Posterior vena cava (tissue), 2 donors: Measurements from ENCODE around the gene ANKRD6. TPM values are rescaled to one million over a fixed set of nuclear protein-coding genes. Genes with fewer than 3 reads are reported as not detected.

ENCODE experiments used
- DNase-seq: peaks from one replicate; pipeline ENCODE4 v3.0.0-alpha.2; 2020; ENCODE audit warnings: low spot score
- intact Hi-C, 2 donors: fragments of 100-400 bp; cut with DNase I; formaldehyde crosslinking; loops; one replicate each; pipeline versions ENCODE4 v1.14.1 to v1.14.2; 2022 to 2023
- total RNA-seq, 2 donors: library from RNA; stranded (reverse); fragmentation: NEBNext Ultra II Directional; extraction: Animal tissue kit (Norgen Biotek cat#: 25700); gene quantifications; one replicate each; pipeline ENCODE4 v1.2.1, GENCODE V29; 2021
- donor health status: DM: yes; HTN: yes; CAD: no.
- donor health status: DM: yes; HTN: yes; CAD: no.

The ANKRD6 gene
- total RNA-seq, 2 donors from 2014 or later = 14.6 to 16.0 TPM

DNA sequence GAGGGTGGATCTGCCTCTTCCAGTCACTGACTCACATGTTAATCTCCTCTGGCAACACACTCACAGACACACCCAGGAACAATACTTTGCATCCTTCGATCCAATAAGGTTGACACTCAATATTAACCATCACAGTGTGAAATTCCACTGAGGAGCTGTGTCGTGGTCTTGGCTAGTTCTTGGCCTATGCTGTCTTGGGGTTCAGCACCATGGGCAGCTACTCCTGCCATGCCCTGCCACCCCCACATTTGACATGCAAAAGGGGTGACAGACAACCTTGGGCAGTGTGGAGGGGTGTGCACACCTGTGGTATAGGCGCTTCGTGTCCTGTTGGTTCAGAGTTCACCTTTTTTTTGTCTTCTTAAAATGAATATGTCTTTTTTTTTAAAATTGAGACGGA, 25.8 kb downstream of the ANKRD6 start:
- no peak for DNase-seq
- intact Hi-C loops = no loop called here

GRCh38 chr6:89459501-89459900, 26.5 kb downstream of the ANKRD6 start:
- DNase-seq = no peak
- intact Hi-C loops = no loop called here

DNA sequence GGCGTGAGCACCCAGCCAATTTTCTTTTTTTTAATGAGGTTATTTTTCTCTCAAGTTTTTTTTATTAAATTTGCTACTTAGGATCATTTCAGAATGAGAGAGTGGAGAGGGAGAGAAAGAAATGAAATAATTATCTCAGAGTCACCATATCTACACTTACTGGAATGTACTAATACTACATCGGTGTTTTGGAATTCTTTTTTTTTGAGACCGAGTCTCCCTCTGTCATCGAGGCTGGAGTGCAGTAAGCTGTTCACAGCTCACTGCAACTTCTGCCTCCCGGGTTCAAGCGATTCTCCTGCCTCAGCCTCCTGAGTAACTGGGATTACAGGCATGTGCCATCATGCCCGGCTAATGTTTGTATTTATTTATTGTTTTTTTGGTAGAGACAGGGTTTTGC, 27.8 kb downstream of the ANKRD6 start:
- no peak for DNase-seq

GRCh38 chr6:89462503-89462902, 29.6 kb downstream of the ANKRD6 start:
- intact Hi-C loops = no loop called here

More for the DNA sequence above, 27.8 kb downstream of the ANKRD6 start:
- intact Hi-C loops = no loop called here

GRCh38 chr6:89464295-89464694, 31.3 kb downstream of the ANKRD6 start:
- intact Hi-C loops = no loop called here
- no peak for DNase-seq

More at GRCh38 chr6:89462503-89462902, 29.6 kb downstream of the ANKRD6 start:
- DNase-seq = no peak

- DNase-seq = no peak
- intact Hi-C loops = no loop called here
These were observed 34.5 kb downstream of the ANKRD6 start for GRCh38 chr6:89467437-89467836.

DNA sequence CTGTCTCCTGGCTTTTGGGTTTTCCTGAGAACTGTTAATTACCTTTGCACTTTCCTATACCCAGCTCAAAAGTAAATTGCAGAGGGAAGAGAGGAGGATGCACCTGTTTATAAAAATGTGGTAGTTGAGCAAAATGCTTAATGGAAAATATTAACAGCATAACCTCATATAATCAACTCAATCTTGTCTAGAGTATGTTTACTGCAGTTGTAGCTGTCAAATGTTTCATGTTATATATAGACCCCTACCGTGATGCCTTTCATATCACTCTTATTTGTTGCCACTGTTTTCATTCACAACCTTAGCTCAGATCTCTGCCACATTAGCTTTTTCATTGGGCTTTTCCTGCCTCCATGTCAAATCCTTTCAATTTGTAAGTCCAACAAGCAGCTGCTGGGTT, 36.0 kb downstream of the ANKRD6 start:
- intact Hi-C loops = no loop called here
- no peak for DNase-seq

DNA sequence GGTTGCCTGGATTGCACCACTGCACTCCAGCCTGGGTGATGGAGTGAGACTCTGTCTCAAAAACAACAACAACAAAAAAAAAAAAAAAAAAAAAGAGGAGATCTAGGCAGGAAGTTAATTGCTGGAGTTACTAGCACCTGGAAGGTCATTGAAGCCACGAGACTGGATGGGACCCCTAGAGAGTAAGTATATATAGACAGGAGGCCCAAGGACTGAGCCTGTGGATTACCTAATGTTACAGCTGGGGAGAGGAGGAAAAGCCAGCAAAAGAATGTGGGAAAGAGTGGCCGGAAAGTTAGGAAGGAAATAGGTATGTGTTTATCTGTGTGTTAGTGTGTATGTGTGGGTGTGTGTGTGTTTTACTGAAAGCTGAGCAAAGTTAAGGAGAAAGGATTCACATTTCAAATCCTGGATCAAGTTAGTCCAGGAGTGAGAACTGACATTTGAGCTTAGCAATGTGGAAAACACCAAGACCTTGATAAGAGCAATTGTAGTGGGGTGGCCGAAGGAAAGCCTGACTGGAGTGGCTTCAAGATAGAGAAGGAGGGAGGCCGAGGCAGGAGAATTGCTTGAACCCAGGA, 38.4 kb downstream of the ANKRD6 start:
- intact Hi-C loops = no loop called here
- DNase-seq = no peak

GRCh38 chr6:89475101-89475500, 42.1 kb downstream of the ANKRD6 start:
- intact Hi-C loops = no loop called here
- no peak for DNase-seq

- DNase-seq = no peak
- intact Hi-C loops = no loop called here
These were observed 42.7 kb downstream of the ANKRD6 start for GRCh38 chr6:89475634-89476033.

- intact Hi-C loops = no loop called here
- DNase-seq = no peak
These were observed 46.9 kb downstream of the ANKRD6 start for GRCh38 chr6:89479897-89480296.

- DNase-seq = no peak
- intact Hi-C loops = no loop called here
These were observed 48.7 kb downstream of the ANKRD6 start for GRCh38 chr6:89481695-89482094.

DNA sequence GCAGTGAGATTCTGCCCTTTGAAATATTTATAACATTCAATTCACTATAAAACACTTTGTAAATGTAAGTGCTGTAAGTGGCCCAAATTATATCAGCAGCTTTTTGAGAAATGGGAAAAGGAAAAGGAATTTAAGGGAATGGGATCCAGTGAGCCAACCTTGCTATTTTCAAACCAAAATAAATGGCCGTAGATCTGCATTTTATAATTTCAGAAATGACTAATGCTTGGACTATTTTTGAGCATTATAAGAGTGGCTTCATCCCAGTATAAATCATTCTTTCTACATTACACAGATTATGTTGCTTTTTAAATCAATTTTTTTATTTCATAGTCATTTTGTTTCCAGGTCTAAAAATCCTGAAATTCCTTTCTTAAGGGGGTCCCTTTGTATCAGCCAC, 49.2 kb downstream of the ANKRD6 start:
- DNase-seq = no peak
- intact Hi-C loops = no loop called here

DNA sequence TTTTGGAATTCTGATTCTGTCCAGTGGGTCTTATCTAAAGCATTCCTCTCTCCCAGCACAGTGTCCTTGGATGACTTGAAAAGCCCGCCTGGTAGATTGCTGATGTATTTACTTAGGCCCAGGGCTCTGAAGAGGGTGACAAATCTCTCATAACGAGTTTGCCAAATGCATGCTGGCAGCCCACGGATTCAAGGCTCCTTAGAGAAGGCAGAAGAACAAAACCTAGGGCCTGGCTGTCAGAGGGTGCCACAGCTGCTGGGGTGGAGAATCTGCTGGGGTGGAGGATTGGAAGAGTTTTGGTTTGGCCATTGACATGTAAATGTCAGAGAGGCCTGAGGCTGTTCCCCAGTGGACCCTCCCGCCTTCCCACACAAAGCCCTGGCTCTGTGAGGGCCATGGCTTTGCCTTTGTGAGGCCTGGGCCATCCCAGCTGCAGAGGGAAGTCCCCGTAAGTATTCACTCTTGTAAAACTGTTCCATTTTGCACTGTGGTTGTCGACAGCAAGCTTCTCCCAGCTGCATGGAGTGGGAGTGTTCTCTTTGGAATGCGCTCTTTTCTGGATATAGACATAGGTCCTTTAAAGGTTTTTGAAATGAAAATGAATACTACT, 50.3 kb downstream of the ANKRD6 start:
- intact Hi-C loops = no loop called here
- peak; percentile 78 for DNase-seq

- DNase-seq = peak; percentile 45
- intact Hi-C loops = no loop called here
These were observed 52.4 kb downstream of the ANKRD6 start for GRCh38 chr6:89485320-89485719.

DNA sequence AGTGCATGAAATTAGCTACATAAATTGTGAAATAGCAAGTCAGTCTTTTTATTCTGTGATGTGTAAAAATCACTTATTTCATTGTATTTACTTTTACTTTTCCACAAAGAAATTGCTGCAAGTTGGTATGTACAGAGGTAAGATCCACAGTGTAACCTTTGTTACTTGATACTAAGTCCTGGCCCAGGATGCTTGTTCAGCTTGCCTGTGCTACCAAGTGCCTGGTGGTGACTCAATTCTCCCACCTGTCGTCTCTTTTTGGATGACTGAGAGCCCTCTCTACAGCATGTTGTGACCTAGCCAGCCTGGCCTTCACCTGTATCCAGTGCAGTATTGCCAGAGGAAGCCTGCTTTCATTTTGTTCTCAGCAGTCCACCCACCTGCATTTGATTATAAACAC, 54.9 kb downstream of the ANKRD6 start:
- DNase-seq = peak; percentile 25
- intact Hi-C loops = no loop called here

DNA sequence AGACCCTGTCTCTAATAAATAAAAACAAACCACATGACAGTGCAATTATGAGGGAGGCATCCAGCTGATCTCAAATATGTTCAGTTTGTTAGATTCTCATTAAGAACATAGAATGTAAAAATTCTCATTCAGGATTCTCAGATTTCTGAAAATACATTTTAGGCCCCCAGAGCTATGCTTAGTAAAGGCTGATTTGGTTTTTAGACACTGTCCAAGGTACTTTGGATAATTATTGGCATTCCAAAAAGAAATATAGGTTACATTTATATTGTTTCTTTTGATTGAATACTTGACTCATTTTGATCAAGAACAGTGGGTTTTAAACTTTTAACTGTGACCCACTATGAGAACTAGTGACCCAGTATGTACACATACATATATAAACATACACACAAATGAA, 55.5 kb downstream of the ANKRD6 start:
- intact Hi-C loops = no loop called here
- DNase-seq = no peak

DNA sequence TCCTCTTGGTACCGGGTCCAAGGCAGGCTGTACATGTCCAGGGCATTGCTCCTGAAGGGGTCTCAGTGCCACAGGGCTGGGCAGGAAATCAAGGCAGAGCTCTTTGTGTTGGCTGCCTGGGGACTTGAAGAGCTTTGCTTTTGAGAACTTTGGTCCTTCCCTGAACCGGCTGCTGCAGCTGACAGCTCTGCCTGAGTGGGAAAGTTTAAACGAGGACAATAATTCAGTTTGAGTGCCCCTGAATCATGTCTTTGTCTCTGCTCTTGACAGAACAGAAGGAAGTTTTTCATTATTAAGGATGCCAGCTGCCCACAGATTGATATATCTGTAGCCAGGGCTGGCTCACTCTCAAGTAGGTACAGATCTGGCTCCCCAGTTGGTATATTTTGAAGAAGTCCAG, 56.1 kb downstream of the ANKRD6 start:
- intact Hi-C loops = no loop called here
- DNase-seq = peak; percentile 28

DNA sequence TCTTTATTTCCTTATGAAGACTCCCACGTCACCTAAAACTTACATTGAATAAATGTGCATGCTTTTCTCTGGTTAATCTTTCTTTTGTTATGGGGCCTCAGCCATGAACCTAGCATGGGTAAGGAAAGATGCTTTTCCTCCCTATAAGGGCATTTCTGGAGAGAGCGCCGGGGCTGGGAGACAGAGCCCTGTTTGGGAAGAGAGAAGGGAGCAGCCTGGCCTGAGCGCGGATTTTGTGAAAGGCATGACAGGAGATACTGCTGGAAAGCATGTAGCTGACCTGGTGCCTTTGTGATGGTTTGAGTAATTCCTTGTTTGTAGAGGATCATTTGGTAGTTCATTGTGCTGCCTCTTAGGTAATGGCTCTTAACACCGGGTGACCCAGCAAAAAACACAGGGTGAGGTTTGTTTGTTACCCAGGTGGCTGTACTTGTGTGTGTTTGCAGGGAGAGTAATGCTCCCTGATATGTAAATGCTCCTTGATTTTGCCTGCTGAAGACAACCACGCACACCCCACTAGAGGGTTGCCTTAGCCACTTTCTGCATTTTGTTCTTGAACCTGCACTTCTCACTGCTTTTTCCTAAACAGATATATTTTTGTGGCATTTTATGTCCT, 59.2 kb downstream of the ANKRD6 start:
- intact Hi-C loops = no loop called here
- DNase-seq = no peak

DNA sequence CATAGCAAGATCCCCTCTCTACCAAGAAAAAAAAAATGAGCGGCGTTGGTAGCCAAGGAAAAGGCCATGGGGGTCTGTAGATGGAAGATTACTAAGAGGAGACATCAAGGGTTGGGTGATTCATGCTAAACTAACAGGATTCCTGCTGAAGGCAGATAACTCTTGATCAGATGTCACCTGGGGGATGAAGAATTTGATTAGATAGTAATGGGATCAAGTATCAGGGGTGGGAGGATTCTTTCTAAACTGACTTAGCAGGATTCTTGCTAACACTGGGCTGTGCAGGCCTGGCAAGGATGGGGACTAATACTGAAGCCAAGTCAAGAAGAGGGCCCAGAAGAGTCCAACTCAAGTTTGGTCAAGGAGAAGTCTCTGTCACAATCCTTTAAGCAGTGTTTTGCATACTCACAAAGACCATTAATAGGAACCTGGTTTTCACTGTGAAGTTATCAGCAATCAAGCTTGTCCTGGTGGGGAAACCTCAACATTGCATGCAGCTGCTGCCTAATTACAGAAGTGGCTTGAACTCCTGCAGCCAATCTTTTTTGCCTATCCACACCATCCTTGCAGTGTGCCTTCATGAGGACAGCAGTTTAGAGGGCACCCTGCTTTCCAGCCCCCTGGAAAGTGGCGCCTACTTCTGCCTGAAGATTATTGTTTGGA, 61.3 kb downstream of the ANKRD6 start:
- intact Hi-C loops = no loop called here
- no peak for DNase-seq
